ENCODE data around the gene IFNGR1.

DNA sequence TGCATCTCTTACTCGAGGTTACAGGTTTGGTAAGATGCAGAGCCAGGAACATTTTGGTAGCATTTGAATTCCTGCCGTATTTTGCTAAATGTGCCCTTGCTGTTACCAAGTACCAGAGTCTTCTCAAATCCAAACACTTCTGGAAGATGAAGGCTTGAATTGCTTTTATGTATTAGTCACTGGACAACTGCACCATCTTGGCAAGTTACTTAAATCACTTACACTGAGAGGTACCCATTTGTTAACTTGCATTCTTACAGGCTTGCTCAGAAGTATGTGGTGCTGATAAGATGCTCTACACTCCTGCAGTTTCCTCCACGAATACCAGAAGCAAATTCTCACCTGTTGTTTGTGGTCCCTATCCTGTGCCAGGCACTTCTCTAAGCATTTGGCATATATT lies 58.4 kb downstream of the IFNGR1 start:
- TF ChIP-seq EZH2phosphoT487 (IDR thresholded peaks at IDR 0.05; ENCODE audit: low read length) = no peak
- TF ChIP-seq, protein P1, sequence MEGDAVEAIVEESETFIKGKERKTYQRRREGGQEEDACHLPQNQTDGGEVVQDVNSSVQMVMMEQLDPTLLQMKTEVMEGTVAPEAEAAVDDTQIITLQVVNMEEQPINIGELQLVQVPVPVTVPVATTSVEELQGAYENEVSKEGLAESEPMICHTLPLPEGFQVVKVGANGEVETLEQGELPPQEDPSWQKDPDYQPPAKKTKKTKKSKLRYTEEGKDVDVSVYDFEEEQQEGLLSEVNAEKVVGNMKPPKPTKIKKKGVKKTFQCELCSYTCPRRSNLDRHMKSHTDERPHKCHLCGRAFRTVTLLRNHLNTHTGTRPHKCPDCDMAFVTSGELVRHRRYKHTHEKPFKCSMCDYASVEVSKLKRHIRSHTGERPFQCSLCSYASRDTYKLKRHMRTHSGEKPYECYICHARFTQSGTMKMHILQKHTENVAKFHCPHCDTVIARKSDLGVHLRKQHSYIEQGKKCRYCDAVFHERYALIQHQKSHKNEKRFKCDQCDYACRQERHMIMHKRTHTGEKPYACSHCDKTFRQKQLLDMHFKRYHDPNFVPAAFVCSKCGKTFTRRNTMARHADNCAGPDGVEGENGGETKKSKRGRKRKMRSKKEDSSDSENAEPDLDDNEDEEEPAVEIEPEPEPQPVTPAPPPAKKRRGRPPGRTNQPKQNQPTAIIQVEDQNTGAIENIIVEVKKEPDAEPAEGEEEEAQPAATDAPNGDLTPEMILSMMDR (IDR thresholded peaks at IDR 0.05; ENCODE audit: low read length) = no peak
- no peak for TF ChIP-seq EZH2 (optimal IDR thresholded peaks at IDR 0.05; ENCODE audit: low read depth, low read length)
